22Rv1 (cell line): ENCODE measurements around the gene SLC6A11.

Source experiments
- ZFX ChIP-seq: fragments of 450-650 bp; IDR thresholded peaks from 2 replicates; pipeline ENCODE4 v1.6.1; 2017; ENCODE audit warnings: antibody characterized with exemption, borderline replicate concordance
- TF ChIP-seq, protein P1 (sequence below): fragments of 450-650 bp; IDR thresholded peaks from 2 replicates; pipeline ENCODE4 v1.5.1; 2017; ENCODE audit warnings: mild to moderate bottlenecking

DNA sequence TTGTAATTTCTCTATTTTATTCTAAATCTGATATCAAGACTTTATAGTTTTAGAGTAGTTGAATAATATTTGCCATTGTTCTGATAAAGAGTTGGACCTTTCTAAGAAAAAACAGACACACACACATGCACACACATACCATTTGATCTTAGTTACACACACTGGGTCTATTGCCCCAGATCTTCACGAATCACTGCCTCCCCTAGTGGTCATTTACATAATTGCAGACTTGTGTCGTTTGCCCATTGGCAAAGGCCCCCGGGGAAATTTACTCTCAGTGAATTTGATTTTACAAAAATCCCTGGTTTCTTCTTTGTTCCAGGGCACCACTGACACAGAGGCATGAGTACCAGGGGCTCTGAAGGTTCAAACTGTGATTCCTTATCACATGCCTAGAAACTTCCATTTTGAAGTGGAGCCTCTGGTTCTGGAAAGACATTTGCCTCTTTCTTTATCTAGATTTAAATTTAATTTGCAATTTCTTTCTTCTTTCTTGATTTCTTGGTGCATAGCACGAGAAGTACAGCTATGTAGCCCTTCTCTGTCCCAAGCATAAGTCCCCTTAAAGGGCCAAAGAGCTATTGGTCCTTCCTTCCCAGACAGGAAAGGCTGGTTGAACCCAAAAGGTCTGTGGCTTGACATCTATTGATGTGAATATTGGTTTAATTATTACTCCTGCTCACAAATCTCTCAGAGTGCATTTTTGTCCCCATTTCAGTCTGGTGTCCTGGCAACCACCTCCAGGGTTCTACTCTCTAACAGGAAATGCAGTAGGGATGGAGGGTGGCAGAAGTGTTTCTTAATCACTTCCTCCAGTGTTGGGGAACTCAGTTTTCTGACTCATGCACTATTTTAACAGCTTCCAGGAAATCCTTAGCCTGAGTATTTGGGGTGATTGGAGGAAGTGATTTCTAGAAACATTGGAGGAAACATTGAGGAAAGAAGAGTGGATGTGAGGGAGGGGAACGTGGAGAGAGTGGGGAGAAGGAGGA, 32.4 kb upstream of the SLC6A11 start:
- TF ChIP-seq, protein P1, sequence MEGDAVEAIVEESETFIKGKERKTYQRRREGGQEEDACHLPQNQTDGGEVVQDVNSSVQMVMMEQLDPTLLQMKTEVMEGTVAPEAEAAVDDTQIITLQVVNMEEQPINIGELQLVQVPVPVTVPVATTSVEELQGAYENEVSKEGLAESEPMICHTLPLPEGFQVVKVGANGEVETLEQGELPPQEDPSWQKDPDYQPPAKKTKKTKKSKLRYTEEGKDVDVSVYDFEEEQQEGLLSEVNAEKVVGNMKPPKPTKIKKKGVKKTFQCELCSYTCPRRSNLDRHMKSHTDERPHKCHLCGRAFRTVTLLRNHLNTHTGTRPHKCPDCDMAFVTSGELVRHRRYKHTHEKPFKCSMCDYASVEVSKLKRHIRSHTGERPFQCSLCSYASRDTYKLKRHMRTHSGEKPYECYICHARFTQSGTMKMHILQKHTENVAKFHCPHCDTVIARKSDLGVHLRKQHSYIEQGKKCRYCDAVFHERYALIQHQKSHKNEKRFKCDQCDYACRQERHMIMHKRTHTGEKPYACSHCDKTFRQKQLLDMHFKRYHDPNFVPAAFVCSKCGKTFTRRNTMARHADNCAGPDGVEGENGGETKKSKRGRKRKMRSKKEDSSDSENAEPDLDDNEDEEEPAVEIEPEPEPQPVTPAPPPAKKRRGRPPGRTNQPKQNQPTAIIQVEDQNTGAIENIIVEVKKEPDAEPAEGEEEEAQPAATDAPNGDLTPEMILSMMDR: peak; percentile 89
- no peak for TF ChIP-seq ZFX
